ENCODE results near the gene FIZ1.
"Not testable (repeated sequence)": the region's sequence is repeated elsewhere in the genome, so short reads cannot be mapped to it uniquely, and the experiment has no call there.

Gene FIZ1

GRCh38 chr19:55569477-55569876 lies 29.8 kb downstream of the FIZ1 start:
- DNase-seq = not testable (repeated sequence)

GRCh38 chr19:55567708-55568328 lies 31.5 kb downstream of the FIZ1 start:
- no peak for DNase-seq

GRCh38 chr19:55566823-55567222 lies 32.5 kb downstream of the FIZ1 start:
- DNase-seq = no peak

GRCh38 chr19:55563261-55563690 lies 36.0 kb downstream of the FIZ1 start:
- DNase-seq = no peak

- DNase-seq = no peak
Measured at GRCh38 chr19:55559684-55560083, 39.6 kb downstream of the FIZ1 start.

- DNase-seq = no peak
Measured at GRCh38 chr19:55554741-55555152, 44.6 kb downstream of the FIZ1 start.

- DNase-seq = no peak
Measured at GRCh38 chr19:55554302-55554701, 45.0 kb downstream of the FIZ1 start.

- DNase-seq = no peak
Measured at GRCh38 chr19:55553217-55554182, 45.8 kb downstream of the FIZ1 start.

- no peak for DNase-seq
Measured at GRCh38 chr19:55552620-55553019, 46.7 kb downstream of the FIZ1 start.

- peak; percentile 43 for DNase-seq
Measured at GRCh38 chr19:55552206-55552605, 47.1 kb downstream of the FIZ1 start.

GRCh38 chr19:55550321-55550650 lies 49.0 kb downstream of the FIZ1 start:
- DNase-seq = no peak

GRCh38 chr19:55549500-55550320 lies 49.6 kb downstream of the FIZ1 start:
- peak; percentile 62 for DNase-seq

GRCh38 chr19:55546822-55547614 lies 52.3 kb downstream of the FIZ1 start:
- no peak for DNase-seq

- DNase-seq = no peak
Measured at GRCh38 chr19:55546011-55546410, 53.3 kb downstream of the FIZ1 start.

- no peak for DNase-seq
Measured at GRCh38 chr19:55545443-55545842, 53.9 kb downstream of the FIZ1 start, which contains the start of gene SBK3. Gene SBK3 (minus strand): TSS chr19:55545543. CDS start chr19:55545543, 0 bp downstream.

GRCh38 chr19:55544776-55545439 lies 54.4 kb downstream of the FIZ1 start:
- no peak for DNase-seq

GRCh38 chr19:55544014-55544413 lies 55.3 kb downstream of the FIZ1 start:
- no peak for DNase-seq

GRCh38 chr19:55543567-55543966 lies 55.8 kb downstream of the FIZ1 start:
- no peak for DNase-seq

GRCh38 chr19:55542292-55542855 lies 56.9 kb downstream of the FIZ1 start:
- DNase-seq = no peak

All from NCI-H2171 treated with DMSO at 0.1 percent for 48 hours (cell line).